Aorta (tissue), 5 donors: Measurements from ENCODE around the gene CLDN3. TPM values are rescaled to one million over a fixed set of nuclear protein-coding genes. Genes with fewer than 3 reads are reported as not detected.

Source experiments
- ATAC-seq: fragments of 200-7000 bp; cut with Tn5 transposase; one replicate; pipeline ENCODE4 v1.9.1; 2022; ENCODE audit warnings: moderate library complexity; ENCODE audit not compliant: low FRiP score
- DNase-seq, 2 donors: peaks; one replicate each; pipeline ENCODE4 v3.0.0-alpha.2; 2020
- H3K27ac ChIP-seq, 2 donors: one replicate each; pipeline ENCODE4 v1.5.1; 2013; ENCODE audit warnings: low read length in 2 of 2, mild to moderate bottlenecking in 2 of 2, moderate library complexity in 2 of 2, control low read depth in 1 of 2, inconsistent platforms in 1 of 2, low read depth in 1 of 2
- H3K27me3 ChIP-seq, 2 donors: one replicate each; pipeline ENCODE4 v1.6.1; 2013; ENCODE audit warnings: control low read depth in 1 of 2, low read length in 1 of 2, mild to moderate bottlenecking in 1 of 2, moderate library complexity in 1 of 2; ENCODE audit not compliant: insufficient read depth in 2 of 2, control insufficient read depth in 1 of 2
- H3K36me3 ChIP-seq, 2 donors: one replicate each; pipeline ENCODE4 v1.6.1; 2013; ENCODE audit warnings: control low read depth in 1 of 2, low read length in 1 of 2, mild to moderate bottlenecking in 1 of 2; ENCODE audit not compliant: insufficient read depth in 2 of 2, control insufficient read depth in 1 of 2
- H3K4me1 ChIP-seq, 2 donors: one replicate each; pipeline ENCODE4 v1.6.1; 2013; ENCODE audit warnings: low read length in 2 of 2, control low read depth in 1 of 2, mild to moderate bottlenecking in 1 of 2, moderate library complexity in 1 of 2; ENCODE audit not compliant: insufficient read depth in 2 of 2, control insufficient read depth in 1 of 2
- H3K4me3 ChIP-seq, 2 donors: one replicate each; pipeline ENCODE4 v1.5.1; 2013; ENCODE audit warnings: low read length in 2 of 2, control low read depth in 1 of 2, mild to moderate bottlenecking in 1 of 2
- H3K9me3 ChIP-seq: one replicate; pipeline ENCODE4 v1.6.1; 2013; ENCODE audit warnings: mild to moderate bottlenecking, low read length; ENCODE audit not compliant: control insufficient read depth
- WGBS, 2 donors: extraction: QIAGEN DNeasy Blood & Tissue Kit; methylation state at CpG; one replicate each; pipeline ENCODE4 v1.1.7; 2013; 5-methylcytosine and 5-hydroxymethylcytosine counted together
- intact Hi-C, 2 donors: fragments of 100-400 bp; cut with DNase I; formaldehyde crosslinking; loops; one replicate each; pipeline versions ENCODE4 v1.14.2 to v1.15.0; 2022
- long read RNA-seq, 2 donors: library from polyadenylated mRNA; unstranded; transcript quantifications; one replicate each; pipeline ENCODE4 v2.0.0, GENCODE V29; 2020 to 2021
- polyA plus RNA-seq, 2 donors: library from polyadenylated mRNA; stranded (reverse); fragments of 200-250 nt; gene quantifications; one replicate each; pipeline ENCODE4 v1.2.3, GENCODE V29; 2013
- total RNA-seq, 2 donors: library from RNA; stranded (reverse); fragmentation: NEBNext Ultra II Directional; extraction: Animal tissue kit (Norgen Biotek cat#: 25700); gene quantifications; one replicate each; pipeline ENCODE4 v1.2.1, GENCODE V29; 2021
- donor health status: healthy with polysubstance abuse.
- donor health status: Bipolar disorder and iron deficiency.
- donor health status: DM: no; HTN: no; CAD: no.
- donor health status: DM: no; HTN: no; CAD: no.
- donor health status: DM: yes; HTN: yes; CAD: no.

CLDN3 gene
- total RNA-seq (not detected), polyA plus RNA-seq (10 to 100 TPM in 1 of 2 donors, 1 to 10 TPM in 1; 1.3 to 17.4 TPM)
- long read RNA-seq, donor 1: 0 reads
- long read RNA-seq, donor 2: 0 reads

- WGBS, 2 donors: 1 to 2% methylated on average over 65 to 82 of the region's 82 CpGs
- no peaks in the 10 kb centered on the region for H3K9me3 ChIP-seq
- intact Hi-C loops: no loop called here
- ATAC-seq: peak; percentile 68
- H3K36me3 ChIP-seq: no peaks in the 10 kb centered on the region
- no peak within 1 kb of the TSS for H3K27ac ChIP-seq
- no peaks in the 10 kb centered on the region for H3K4me1 ChIP-seq
- H3K27me3 ChIP-seq: no peaks in the 10 kb centered on the region
- peak in 1 of 2 donors; percentile 64 for DNase-seq
- peak within 1 kb of the TSS in 1 of 2 donors; percentile 14 for H3K4me3 ChIP-seq
Observed at GRCh38 chr7:73770002-73770859, at the start of gene CLDN3. CLDN3 (minus strand) TSS chr7:73770270; CDS start chr7:73770049, 221 bp downstream.

GRCh38 chr7:73817121-73817520 is 47.1 kb upstream of the CLDN3 start:
- intact Hi-C loops: no loop called here
- ATAC-seq: no peak

GRCh38 chr7:73815436-73815835 is 45.4 kb upstream of the CLDN3 start:
- DNase-seq: peak; percentile 37 to 46
- H3K27ac ChIP-seq: no peak overlapping the region
- intact Hi-C loops: no loop called here
- no peaks in the 10 kb centered on the region for H3K27me3 ChIP-seq
- no peaks in the 10 kb centered on the region for H3K9me3 ChIP-seq
- H3K36me3 ChIP-seq: no peaks in the 10 kb centered on the region
- no peak for ATAC-seq
- 84 to 86% methylated on average over 8 of the region's 8 CpGs for WGBS, 2 donors
- H3K4me3 ChIP-seq: no peak overlapping the region
- no peaks in the 10 kb centered on the region for H3K4me1 ChIP-seq

More at GRCh38 chr7:73817121-73817520, 47.1 kb upstream of the CLDN3 start:
- Histone ChIP-seq H3K36me3 (no peaks in the 10 kb centered on the region), H3K4me3 (no peak overlapping the region), H3K27me3 (no peaks in the 10 kb centered on the region), H3K27ac (no peak overlapping the region), H3K4me1 (no peaks in the 10 kb centered on the region), H3K9me3 (no peaks in the 10 kb centered on the region)
- peak; percentile 9 to 50 for DNase-seq
- WGBS, 2 donors: 91 to 94% methylated on average over 6 of the region's 6 CpGs

GRCh38 chr7:73812996-73813395 is 42.9 kb upstream of the CLDN3 start:
- ATAC-seq: no peak
- Histone ChIP-seq H3K4me1 (no peaks in the 10 kb centered on the region), H3K9me3 (no peaks in the 10 kb centered on the region), H3K27ac (no peak overlapping the region), H3K36me3 (no peaks in the 10 kb centered on the region), H3K27me3 (no peaks in the 10 kb centered on the region), H3K4me3 (no peak overlapping the region)
- no peak for DNase-seq
- WGBS, 2 donors: 75 to 81% methylated on average over 3 of the region's 3 CpGs
- intact Hi-C loops: no loop called here

- DNase-seq (peak; percentile 78 to 91), ATAC-seq (peak; percentile 84)
- 10% methylated on average over 11 of the region's 11 CpGs for WGBS, 2 donors
- no peak overlapping the region for H3K27ac ChIP-seq
- H3K4me1 ChIP-seq: no peaks in the 10 kb centered on the region
- no peaks in the 10 kb centered on the region for H3K9me3 ChIP-seq
- H3K27me3 ChIP-seq: no peaks in the 10 kb centered on the region
- no peaks in the 10 kb centered on the region for H3K36me3 ChIP-seq
- no peak overlapping the region for H3K4me3 ChIP-seq
- intact Hi-C loops: loop anchor here (1.0 to 2.0 kb wide), 2 partner anchors 44 to 45 kb away; no protein-coding TSS in a partner anchor
Observed at GRCh38 chr7:73811760-73812168, 41.7 kb upstream of the CLDN3 start.

GRCh38 chr7:73810998-73811360 is 40.9 kb upstream of the CLDN3 start:
- H3K27ac ChIP-seq: no peak overlapping the region
- DNase-seq: peak; percentile 36 to 39
- no peaks in the 10 kb centered on the region for H3K27me3 ChIP-seq
- intact Hi-C loops: loop anchor here (1.0 to 2.0 kb wide), 2 partner anchors 44 to 46 kb away; no protein-coding TSS in a partner anchor
- H3K4me1 ChIP-seq: no peaks in the 10 kb centered on the region
- no peak overlapping the region for H3K4me3 ChIP-seq
- 35 to 38% methylated on average over 4 of the region's 4 CpGs for WGBS, 2 donors
- H3K36me3 ChIP-seq: no peaks in the 10 kb centered on the region
- H3K9me3 ChIP-seq: no peaks in the 10 kb centered on the region
- no peak for ATAC-seq

GRCh38 chr7:73809467-73809951 is 39.4 kb upstream of the CLDN3 start:
- Histone ChIP-seq H3K4me3 (no peak overlapping the region), H3K9me3 (no peaks in the 10 kb centered on the region), H3K27ac (no peak overlapping the region), H3K27me3 (no peaks in the 10 kb centered on the region), H3K36me3 (no peaks in the 10 kb centered on the region), H3K4me1 (no peaks in the 10 kb centered on the region)
- 85 to 86% methylated on average over 21 of the region's 21 CpGs for WGBS, 2 donors
- peak; percentile 35 to 59 for DNase-seq
- no peak for ATAC-seq
- intact Hi-C loops: no loop called here

GRCh38 chr7:73802459-73802858 is 32.4 kb upstream of the CLDN3 start:
- Histone ChIP-seq H3K27me3 (no peaks in the 10 kb centered on the region), H3K27ac (no peak overlapping the region), H3K36me3 (no peaks in the 10 kb centered on the region), H3K9me3 (no peaks in the 10 kb centered on the region), H3K4me1 (no peaks in the 10 kb centered on the region), H3K4me3 (no peak overlapping the region)
- no peak for DNase-seq
- intact Hi-C loops: no loop called here
- ATAC-seq: no peak
- 70 to 79% methylated on average over 4 of the region's 4 CpGs for WGBS, 2 donors

GRCh38 chr7:73801577-73801976 is 31.5 kb upstream of the CLDN3 start:
- no peaks in the 10 kb centered on the region for H3K36me3 ChIP-seq
- no peaks in the 10 kb centered on the region for H3K4me1 ChIP-seq
- intact Hi-C loops: no loop called here
- DNase-seq: no peak
- H3K27me3 ChIP-seq: no peaks in the 10 kb centered on the region
- H3K27ac ChIP-seq: no peak overlapping the region
- no peak overlapping the region for H3K4me3 ChIP-seq
- WGBS, 2 donors: 83 to 92% methylated on average over 1 of the region's 1 CpG
- no peak for ATAC-seq
- no peaks in the 10 kb centered on the region for H3K9me3 ChIP-seq
